GM12891 (cell line): Measurements from ENCODE around the gene YARS2.

Source experiments
- PAX5 ChIP-seq: IDR thresholded peaks from 2 replicates; pipeline ENCODE4 v1.6.1; 2011; ENCODE audit warnings: low read length, moderate library complexity, mild to moderate bottlenecking; ENCODE audit not compliant: insufficient read depth, severe bottlenecking
- POLR2A ChIP-seq: IDR thresholded peaks from 2 replicates; pipeline ENCODE4 v1.6.1; 2011; ENCODE audit warnings: low read depth, low read length, control low read depth
- POLR2AphosphoS5 ChIP-seq: IDR thresholded peaks from 2 replicates; pipeline ENCODE4 v1.6.1; 2011; ENCODE audit warnings: low read depth, low read length, control low read depth
- POU2F2 ChIP-seq: IDR thresholded peaks from 2 replicates; pipeline ENCODE4 v1.6.1; 2011; ENCODE audit warnings: low read depth, mild to moderate bottlenecking, control low read depth, low read length, moderate library complexity
- TAF1 ChIP-seq: IDR thresholded peaks from 2 replicates; pipeline ENCODE4 v1.6.1; 2011; ENCODE audit warnings: low read depth, low read length, control low read depth

DNA sequence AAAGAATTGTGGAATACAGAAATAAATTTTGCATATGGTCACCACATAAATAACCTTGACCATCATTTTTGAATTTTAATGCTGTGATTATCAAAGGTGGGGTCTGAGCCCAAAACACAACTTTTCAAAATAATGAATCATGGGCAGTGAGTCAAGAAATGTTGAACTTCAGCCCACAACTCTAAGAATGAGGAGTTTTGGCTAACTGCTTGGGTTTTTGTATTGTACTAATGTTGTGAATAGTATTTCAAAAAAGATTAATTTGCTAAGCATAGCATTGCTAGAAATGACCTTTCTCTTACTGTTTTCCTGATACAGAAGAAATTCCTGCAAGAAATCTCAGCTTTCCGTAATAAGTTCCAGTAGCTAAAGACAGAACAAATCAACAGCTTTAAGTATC, 24.4 kb upstream of the YARS2 start:
- no peak for TF ChIP-seq POLR2AphosphoS5
- no peak for TF ChIP-seq POLR2A
- no peak for TF ChIP-seq TAF1
- no peak for TF ChIP-seq PAX5
- no peak for TF ChIP-seq POU2F2
